ENCODE measurements around the gene CLEC2D.
"Not testable (repeated sequence)": the region's sequence is repeated elsewhere in the genome, so short reads cannot be mapped to it uniquely, and the experiment has no call there.

The CLEC2D gene

GRCh38 chr12:9736936-9737705, 67.6 kb downstream of the CLEC2D start:
- Histone ChIP-seq H4K5ac (ENCODE audit: low read length) (no peak overlapping the region), H3K79me1 (ENCODE audit: low read length) (no peaks in the 10 kb centered on the region), H3K27ac (ENCODE audit: low read depth, low read length) (no peak overlapping the region), H2BK5ac (ENCODE audit: low read length) (no peak overlapping the region), H3K36me3 (ENCODE audit: control insufficient read depth, insufficient read depth, low read length) (no peaks in the 10 kb centered on the region), H4K8ac (ENCODE audit: low read depth, low read length) (no peak overlapping the region), H3K18ac (ENCODE audit: low read length) (no peak overlapping the region), H3K4me1 (ENCODE audit: control insufficient read depth, low read depth, low read length) (no peaks in the 10 kb centered on the region), H3K23ac (ENCODE audit: low read length) (no peak overlapping the region), H3K79me2 (ENCODE audit: control insufficient read depth, insufficient read depth, low read length) (no peaks in the 10 kb centered on the region), H3K4me2 (ENCODE audit: low read length) (no peak overlapping the region), H2AK5ac (ENCODE audit: low read length) (no peak overlapping the region), H3K56ac (ENCODE audit: low read length) (no peak overlapping the region), H3K9ac (ENCODE audit: low read length) (no peak overlapping the region), H3K4me3 (ENCODE audit: low read length) (no peak overlapping the region), H3K4ac (ENCODE audit: low read depth, low read length) (no peak overlapping the region), H2BK120ac (ENCODE audit: low read depth, low read length) (no peak overlapping the region), H2BK15ac (replicated peaks; ENCODE audit: low read depth) (no peak overlapping the region), H3K27me3 (ENCODE audit: insufficient read depth, low read length, poor library complexity) (no peaks in the 10 kb centered on the region)
- no CpG with 5 or more reads among the region's 3 CpGs for WGBS (ENCODE audit: extremely low coverage, insufficient coverage, low lambda C conversion rate)
- DNase-seq, result no peak

GRCh38 chr12:9738905-9739304, 69.4 kb downstream of the CLEC2D start:
- not testable (repeated sequence) for H3K4me3 ChIP-seq (ENCODE audit: low read length); H3K4ac ChIP-seq (ENCODE audit: low read depth, low read length)
- WGBS (ENCODE audit: extremely low coverage, insufficient coverage, low lambda C conversion rate), result no CpG with 5 or more reads among the region's 14 CpGs

DNA sequence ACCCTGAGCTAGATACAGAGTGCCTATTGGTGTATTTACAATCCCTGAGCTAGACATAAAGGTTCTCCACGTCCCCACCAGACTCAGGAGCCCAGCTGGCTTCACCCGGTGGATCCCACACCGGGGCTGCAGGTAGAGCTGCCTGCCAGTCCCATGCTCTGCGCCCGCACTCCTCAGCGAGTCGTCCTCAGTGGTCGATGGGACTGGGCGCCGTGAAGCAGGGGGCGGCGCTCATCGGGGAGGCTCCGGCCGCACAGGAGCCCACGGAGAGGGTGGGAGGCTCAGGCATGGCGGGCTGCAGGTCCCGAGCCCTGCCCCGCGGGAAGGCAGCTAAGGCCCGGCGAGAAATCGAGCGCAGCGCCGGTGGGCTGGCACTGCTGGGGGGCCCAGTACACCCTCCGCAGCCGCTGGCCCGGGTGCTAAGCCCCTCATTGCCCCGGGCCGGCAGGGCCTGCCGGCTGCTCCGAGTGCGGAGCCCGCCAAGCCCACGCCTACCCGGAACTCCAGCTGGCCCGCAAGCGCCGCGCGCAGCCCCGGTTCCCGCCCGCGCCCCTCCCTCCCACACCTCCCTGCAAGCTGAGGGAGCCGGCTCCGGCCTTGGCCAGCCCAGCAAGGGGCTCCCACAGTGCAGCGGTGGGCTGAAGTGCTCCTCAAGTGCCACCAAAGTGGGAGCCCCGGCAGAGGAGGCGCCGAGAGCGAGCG, 70.0 kb downstream of the CLEC2D start:
- H3K23ac ChIP-seq (ENCODE audit: low read length); H3K18ac ChIP-seq (ENCODE audit: low read length); H3K9ac ChIP-seq (ENCODE audit: low read length); H3K27ac ChIP-seq (ENCODE audit: low read depth, low read length); H2BK15ac ChIP-seq (replicated peaks; ENCODE audit: low read depth); H3K79me2 ChIP-seq (ENCODE audit: control insufficient read depth, insufficient read depth, low read length); H3K56ac ChIP-seq (ENCODE audit: low read length); H2AK5ac ChIP-seq (ENCODE audit: low read length); H3K79me1 ChIP-seq (ENCODE audit: low read length); DNase-seq; H3K4me3 ChIP-seq (ENCODE audit: low read length); H2BK120ac ChIP-seq (ENCODE audit: low read depth, low read length); H3K27me3 ChIP-seq (ENCODE audit: insufficient read depth, low read length, poor library complexity); H3K4me2 ChIP-seq (ENCODE audit: low read length); H2BK5ac ChIP-seq (ENCODE audit: low read length); H3K36me3 ChIP-seq (ENCODE audit: control insufficient read depth, insufficient read depth, low read length); H4K5ac ChIP-seq (ENCODE audit: low read length); H4K8ac ChIP-seq (ENCODE audit: low read depth, low read length); H3K4ac ChIP-seq (ENCODE audit: low read depth, low read length); H3K4me1 ChIP-seq (ENCODE audit: control insufficient read depth, low read depth, low read length): not testable (repeated sequence)
- WGBS (ENCODE audit: extremely low coverage, insufficient coverage, low lambda C conversion rate), result no CpG with 5 or more reads among the region's 54 CpGs

More at GRCh38 chr12:9738905-9739304, 69.4 kb downstream of the CLEC2D start:
- H3K18ac ChIP-seq (ENCODE audit: low read length); H4K8ac ChIP-seq (ENCODE audit: low read depth, low read length); H3K4me1 ChIP-seq (ENCODE audit: control insufficient read depth, low read depth, low read length); H3K79me1 ChIP-seq (ENCODE audit: low read length); H2AK5ac ChIP-seq (ENCODE audit: low read length); H3K9ac ChIP-seq (ENCODE audit: low read length); H3K56ac ChIP-seq (ENCODE audit: low read length); H3K4me2 ChIP-seq (ENCODE audit: low read length); H3K36me3 ChIP-seq (ENCODE audit: control insufficient read depth, insufficient read depth, low read length); DNase-seq; H3K27me3 ChIP-seq (ENCODE audit: insufficient read depth, low read length, poor library complexity); H3K23ac ChIP-seq (ENCODE audit: low read length); H2BK15ac ChIP-seq (replicated peaks; ENCODE audit: low read depth); H3K27ac ChIP-seq (ENCODE audit: low read depth, low read length); H2BK5ac ChIP-seq (ENCODE audit: low read length); H2BK120ac ChIP-seq (ENCODE audit: low read depth, low read length); H3K79me2 ChIP-seq (ENCODE audit: control insufficient read depth, insufficient read depth, low read length); H4K5ac ChIP-seq (ENCODE audit: low read length): not testable (repeated sequence)

DNA sequence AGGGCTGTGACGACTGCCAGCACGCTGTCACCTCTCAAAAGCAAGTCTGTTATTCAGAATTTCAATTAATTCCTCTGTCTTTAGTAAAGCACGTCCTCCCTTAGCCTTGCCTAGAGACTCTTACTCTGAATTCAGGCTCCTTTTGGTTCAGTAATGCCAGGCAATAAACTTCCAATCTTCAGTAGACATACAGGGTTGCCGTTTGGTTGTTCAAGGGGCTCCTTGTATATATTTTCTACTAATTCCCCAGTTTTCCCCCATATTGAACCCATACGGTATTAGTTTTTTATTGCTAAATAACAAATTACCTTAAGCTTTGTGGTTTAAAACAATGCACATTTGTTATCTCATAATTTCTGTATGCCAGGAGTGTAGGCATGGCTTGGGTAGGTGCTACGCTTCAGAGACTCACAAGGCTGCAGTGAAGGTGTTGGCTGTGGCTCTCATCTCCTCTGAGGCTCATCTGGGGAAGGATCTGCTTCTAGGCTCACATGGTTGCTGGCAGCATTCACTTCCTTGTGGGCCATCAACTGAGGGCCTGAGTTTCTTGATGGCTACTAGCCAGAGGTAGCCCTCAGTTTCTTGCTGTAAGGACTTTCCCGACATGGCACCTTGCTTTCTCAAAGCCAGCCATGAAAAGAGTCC, 70.7 kb downstream of the CLEC2D start:
- Histone ChIP-seq H2BK5ac (ENCODE audit: low read length) (no peak overlapping the region), H4K8ac (ENCODE audit: low read depth, low read length) (no peak overlapping the region), H3K36me3 (ENCODE audit: control insufficient read depth, insufficient read depth, low read length) (no peaks in the 10 kb centered on the region), H3K56ac (ENCODE audit: low read length) (no peak overlapping the region), H2BK120ac (ENCODE audit: low read depth, low read length) (no peak overlapping the region), H3K27me3 (ENCODE audit: insufficient read depth, low read length, poor library complexity) (no peaks in the 10 kb centered on the region), H3K4me2 (ENCODE audit: low read length) (no peak overlapping the region), H2BK15ac (replicated peaks; ENCODE audit: low read depth) (no peak overlapping the region), H3K4me1 (ENCODE audit: control insufficient read depth, low read depth, low read length) (no peaks in the 10 kb centered on the region), H2AK5ac (ENCODE audit: low read length) (no peak overlapping the region), H3K9ac (ENCODE audit: low read length) (no peak overlapping the region), H3K27ac (ENCODE audit: low read depth, low read length) (no peak overlapping the region), H3K4ac (ENCODE audit: low read depth, low read length) (no peak overlapping the region), H3K79me1 (ENCODE audit: low read length) (no peaks in the 10 kb centered on the region), H3K23ac (ENCODE audit: low read length) (no peak overlapping the region), H4K5ac (ENCODE audit: low read length) (no peak overlapping the region), H3K79me2 (ENCODE audit: control insufficient read depth, insufficient read depth, low read length) (no peaks in the 10 kb centered on the region), H3K4me3 (ENCODE audit: low read length) (no peak overlapping the region), H3K18ac (ENCODE audit: low read length) (no peak overlapping the region)
- no peak for DNase-seq
- no CpG with 5 or more reads among the region's 7 CpGs for WGBS (ENCODE audit: extremely low coverage, insufficient coverage, low lambda C conversion rate)

DNA sequence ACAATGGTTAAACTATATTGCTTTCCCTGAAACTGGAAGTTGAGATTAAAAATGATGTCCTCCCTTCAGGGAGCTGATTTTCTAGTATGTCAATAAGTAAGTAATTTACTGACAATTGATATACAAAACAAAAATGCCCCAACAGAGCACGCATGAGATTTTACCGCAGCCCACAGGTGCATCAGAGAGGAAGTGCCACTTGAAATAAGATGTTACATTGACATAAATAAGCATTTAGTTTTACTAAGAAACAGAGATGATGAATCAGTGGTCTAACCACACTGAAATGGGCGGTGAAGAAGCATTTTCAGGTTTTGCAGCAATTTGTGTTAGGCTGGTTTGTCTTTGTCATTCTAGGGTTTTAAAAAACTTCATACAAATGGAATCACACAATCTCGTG, 72.2 kb downstream of the CLEC2D start:
- no peak overlapping the region for H4K5ac ChIP-seq (ENCODE audit: low read length)
- no peak overlapping the region for H2AK5ac ChIP-seq (ENCODE audit: low read length)
- no peak overlapping the region for H2BK15ac ChIP-seq (replicated peaks; ENCODE audit: low read depth)
- no peaks in the 10 kb centered on the region for H3K79me1 ChIP-seq (ENCODE audit: low read length)
- no peak overlapping the region for H3K27ac ChIP-seq (ENCODE audit: low read depth, low read length)
- no peaks in the 10 kb centered on the region for H3K79me2 ChIP-seq (ENCODE audit: control insufficient read depth, insufficient read depth, low read length)
- no peak overlapping the region for H3K18ac ChIP-seq (ENCODE audit: low read length)
- no peak overlapping the region for H3K4me2 ChIP-seq (ENCODE audit: low read length)
- H2BK120ac ChIP-seq (ENCODE audit: low read depth, low read length), result no peak overlapping the region
- no CpG with 5 or more reads among the region's 4 CpGs for WGBS (ENCODE audit: extremely low coverage, insufficient coverage, low lambda C conversion rate)
- H3K9ac ChIP-seq (ENCODE audit: low read length), result no peak overlapping the region
- H3K27me3 ChIP-seq (ENCODE audit: insufficient read depth, low read length, poor library complexity), result no peaks in the 10 kb centered on the region
- no peak overlapping the region for H3K23ac ChIP-seq (ENCODE audit: low read length)
- no peak overlapping the region for H3K4ac ChIP-seq (ENCODE audit: low read depth, low read length)
- H3K56ac ChIP-seq (ENCODE audit: low read length), result no peak overlapping the region
- no peaks in the 10 kb centered on the region for H3K4me1 ChIP-seq (ENCODE audit: control insufficient read depth, low read depth, low read length)
- H3K4me3 ChIP-seq (ENCODE audit: low read length), result no peak overlapping the region
- no peak overlapping the region for H2BK5ac ChIP-seq (ENCODE audit: low read length)
- H4K8ac ChIP-seq (ENCODE audit: low read depth, low read length), result no peak overlapping the region
- H3K36me3 ChIP-seq (ENCODE audit: control insufficient read depth, insufficient read depth, low read length), result no peaks in the 10 kb centered on the region
- no peak for DNase-seq
